ENCODE data around the gene CDHR4. TPM values are rescaled to one million over a fixed set of nuclear protein-coding genes. Genes with fewer than 3 reads are reported as not detected.
A peak's percentile ranks its signal among the peaks of the same experiment; 100 is the strongest.

CDHR4 gene
- total and polyA plus RNA-seq, 9 of the 15 experiments (the other 6 are each of a cell fraction or from before 2014, with no cell fraction given) = 0.21 TPM; not detected in 8

DNA sequence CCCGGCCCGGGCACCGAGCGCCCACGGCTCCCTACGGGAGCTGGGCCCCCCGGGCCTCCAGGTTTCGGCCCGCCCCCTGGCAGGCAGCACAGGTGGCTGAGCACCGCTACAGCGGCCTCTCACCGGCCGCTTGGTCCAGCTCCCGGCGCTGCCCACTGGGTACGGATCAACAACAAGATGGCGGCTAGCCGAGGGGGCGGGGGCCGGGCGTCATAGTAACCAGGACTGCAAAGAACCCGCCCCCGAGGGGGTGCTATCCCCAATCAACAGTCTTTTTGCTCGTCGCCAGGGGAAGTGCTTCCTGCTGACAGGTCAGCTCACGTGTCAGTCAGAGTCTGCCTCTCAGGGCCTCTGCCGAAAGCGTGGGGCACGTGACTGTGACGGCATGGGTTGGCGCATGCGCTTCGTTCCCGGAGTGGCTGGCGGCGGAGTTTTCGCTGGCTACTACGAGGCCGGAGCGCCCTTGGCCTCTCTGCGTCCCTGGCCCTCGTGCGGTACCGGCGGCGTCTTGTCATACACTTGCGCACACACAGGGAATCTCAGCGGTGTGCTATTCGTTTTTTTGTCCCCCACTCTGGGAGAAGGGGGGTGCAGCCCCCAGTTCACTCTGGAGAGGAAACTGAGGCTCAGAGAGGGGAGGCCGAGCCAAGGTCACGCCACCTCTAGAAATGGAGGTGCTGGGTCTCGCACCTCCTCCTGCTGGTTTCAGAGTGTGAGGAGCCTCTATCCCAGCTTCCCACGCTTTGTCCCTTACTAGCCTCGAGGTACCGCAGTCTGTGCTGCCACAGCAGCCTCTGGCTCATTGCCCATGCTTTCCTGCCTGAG is 13.1 kb downstream of the CDHR4 start, which contains the start of gene IP6K1 (continued):
- TF ChIP-seq PHF8 (IDR thresholded peaks at IDR 0.05; ENCODE audit: borderline replicate concordance, low read length) = peak; percentile 85; the same call in 1 of the 2 replicates
- no peak for TF ChIP-seq CBX5 (IDR thresholded peaks at IDR 0.05; ENCODE audit: borderline replicate concordance, low read depth)
- peak; percentile 70 for TF ChIP-seq ZNF584 (CRISPR knock-in tag; IDR thresholded peaks at IDR 0.05; ENCODE audit: low read depth)
- TF ChIP-seq ZSCAN29 (IDR thresholded peaks at IDR 0.05) = no peak
- no peak for TF ChIP-seq ZNF3 (CRISPR knock-in tag; IDR thresholded peaks at IDR 0.05)
- no peak for TF ChIP-seq ZNF830 (CRISPR knock-in tag; IDR thresholded peaks at IDR 0.05)
- no peak for TF ChIP-seq ZNF707 (CRISPR knock-in tag; conservative IDR thresholded peaks at IDR 0.05)
- TF ChIP-seq, protein P1, sequence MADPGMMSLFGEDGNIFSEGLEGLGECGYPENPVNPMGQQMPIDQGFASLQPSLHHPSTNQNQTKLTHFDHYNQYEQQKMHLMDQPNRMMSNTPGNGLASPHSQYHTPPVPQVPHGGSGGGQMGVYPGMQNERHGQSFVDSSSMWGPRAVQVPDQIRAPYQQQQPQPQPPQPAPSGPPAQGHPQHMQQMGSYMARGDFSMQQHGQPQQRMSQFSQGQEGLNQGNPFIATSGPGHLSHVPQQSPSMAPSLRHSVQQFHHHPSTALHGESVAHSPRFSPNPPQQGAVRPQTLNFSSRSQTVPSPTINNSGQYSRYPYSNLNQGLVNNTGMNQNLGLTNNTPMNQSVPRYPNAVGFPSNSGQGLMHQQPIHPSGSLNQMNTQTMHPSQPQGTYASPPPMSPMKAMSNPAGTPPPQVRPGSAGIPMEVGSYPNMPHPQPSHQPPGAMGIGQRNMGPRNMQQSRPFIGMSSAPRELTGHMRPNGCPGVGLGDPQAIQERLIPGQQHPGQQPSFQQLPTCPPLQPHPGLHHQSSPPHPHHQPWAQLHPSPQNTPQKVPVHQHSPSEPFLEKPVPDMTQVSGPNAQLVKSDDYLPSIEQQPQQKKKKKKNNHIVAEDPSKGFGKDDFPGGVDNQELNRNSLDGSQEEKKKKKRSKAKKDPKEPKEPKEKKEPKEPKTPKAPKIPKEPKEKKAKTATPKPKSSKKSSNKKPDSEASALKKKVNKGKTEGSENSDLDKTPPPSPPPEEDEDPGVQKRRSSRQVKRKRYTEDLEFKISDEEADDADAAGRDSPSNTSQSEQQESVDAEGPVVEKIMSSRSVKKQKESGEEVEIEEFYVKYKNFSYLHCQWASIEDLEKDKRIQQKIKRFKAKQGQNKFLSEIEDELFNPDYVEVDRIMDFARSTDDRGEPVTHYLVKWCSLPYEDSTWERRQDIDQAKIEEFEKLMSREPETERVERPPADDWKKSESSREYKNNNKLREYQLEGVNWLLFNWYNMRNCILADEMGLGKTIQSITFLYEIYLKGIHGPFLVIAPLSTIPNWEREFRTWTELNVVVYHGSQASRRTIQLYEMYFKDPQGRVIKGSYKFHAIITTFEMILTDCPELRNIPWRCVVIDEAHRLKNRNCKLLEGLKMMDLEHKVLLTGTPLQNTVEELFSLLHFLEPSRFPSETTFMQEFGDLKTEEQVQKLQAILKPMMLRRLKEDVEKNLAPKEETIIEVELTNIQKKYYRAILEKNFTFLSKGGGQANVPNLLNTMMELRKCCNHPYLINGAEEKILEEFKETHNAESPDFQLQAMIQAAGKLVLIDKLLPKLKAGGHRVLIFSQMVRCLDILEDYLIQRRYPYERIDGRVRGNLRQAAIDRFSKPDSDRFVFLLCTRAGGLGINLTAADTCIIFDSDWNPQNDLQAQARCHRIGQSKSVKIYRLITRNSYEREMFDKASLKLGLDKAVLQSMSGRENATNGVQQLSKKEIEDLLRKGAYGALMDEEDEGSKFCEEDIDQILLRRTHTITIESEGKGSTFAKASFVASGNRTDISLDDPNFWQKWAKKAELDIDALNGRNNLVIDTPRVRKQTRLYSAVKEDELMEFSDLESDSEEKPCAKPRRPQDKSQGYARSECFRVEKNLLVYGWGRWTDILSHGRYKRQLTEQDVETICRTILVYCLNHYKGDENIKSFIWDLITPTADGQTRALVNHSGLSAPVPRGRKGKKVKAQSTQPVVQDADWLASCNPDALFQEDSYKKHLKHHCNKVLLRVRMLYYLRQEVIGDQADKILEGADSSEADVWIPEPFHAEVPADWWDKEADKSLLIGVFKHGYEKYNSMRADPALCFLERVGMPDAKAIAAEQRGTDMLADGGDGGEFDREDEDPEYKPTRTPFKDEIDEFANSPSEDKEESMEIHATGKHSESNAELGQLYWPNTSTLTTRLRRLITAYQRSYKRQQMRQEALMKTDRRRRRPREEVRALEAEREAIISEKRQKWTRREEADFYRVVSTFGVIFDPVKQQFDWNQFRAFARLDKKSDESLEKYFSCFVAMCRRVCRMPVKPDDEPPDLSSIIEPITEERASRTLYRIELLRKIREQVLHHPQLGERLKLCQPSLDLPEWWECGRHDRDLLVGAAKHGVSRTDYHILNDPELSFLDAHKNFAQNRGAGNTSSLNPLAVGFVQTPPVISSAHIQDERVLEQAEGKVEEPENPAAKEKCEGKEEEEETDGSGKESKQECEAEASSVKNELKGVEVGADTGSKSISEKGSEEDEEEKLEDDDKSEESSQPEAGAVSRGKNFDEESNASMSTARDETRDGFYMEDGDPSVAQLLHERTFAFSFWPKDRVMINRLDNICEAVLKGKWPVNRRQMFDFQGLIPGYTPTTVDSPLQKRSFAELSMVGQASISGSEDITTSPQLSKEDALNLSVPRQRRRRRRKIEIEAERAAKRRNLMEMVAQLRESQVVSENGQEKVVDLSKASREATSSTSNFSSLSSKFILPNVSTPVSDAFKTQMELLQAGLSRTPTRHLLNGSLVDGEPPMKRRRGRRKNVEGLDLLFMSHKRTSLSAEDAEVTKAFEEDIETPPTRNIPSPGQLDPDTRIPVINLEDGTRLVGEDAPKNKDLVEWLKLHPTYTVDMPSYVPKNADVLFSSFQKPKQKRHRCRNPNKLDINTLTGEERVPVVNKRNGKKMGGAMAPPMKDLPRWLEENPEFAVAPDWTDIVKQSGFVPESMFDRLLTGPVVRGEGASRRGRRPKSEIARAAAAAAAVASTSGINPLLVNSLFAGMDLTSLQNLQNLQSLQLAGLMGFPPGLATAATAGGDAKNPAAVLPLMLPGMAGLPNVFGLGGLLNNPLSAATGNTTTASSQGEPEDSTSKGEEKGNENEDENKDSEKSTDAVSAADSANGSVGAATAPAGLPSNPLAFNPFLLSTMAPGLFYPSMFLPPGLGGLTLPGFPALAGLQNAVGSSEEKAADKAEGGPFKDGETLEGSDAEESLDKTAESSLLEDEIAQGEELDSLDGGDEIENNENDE (IDR thresholded peaks at IDR 0.05; ENCODE audit: low read depth, low read length) = no peak
- no peak for TF ChIP-seq SRF (CRISPR knock-in tag; IDR thresholded peaks at IDR 0.05)
- 0 out of 2 replicates have a peak, but pooled peaks have one; percentile 39 for TF ChIP-seq ZNF41 (CRISPR knock-in tag; conservative IDR thresholded peaks at IDR 0.05)
- no peak for TF ChIP-seq ZNF586 (CRISPR knock-in tag; conservative IDR thresholded peaks at IDR 0.05)
- peak; percentile 52; the same call in 1 of the 2 replicates for TF ChIP-seq PML (IDR thresholded peaks at IDR 0.05; ENCODE audit: low read length)
- no peak for TF ChIP-seq DACH1 (IDR thresholded peaks at IDR 0.05; ENCODE audit: partially characterized antibody)
- TF ChIP-seq POLR2G (IDR thresholded peaks at IDR 0.05; ENCODE audit: low read depth, low read length) = peak; percentile 88
- TF ChIP-seq, protein P2, sequence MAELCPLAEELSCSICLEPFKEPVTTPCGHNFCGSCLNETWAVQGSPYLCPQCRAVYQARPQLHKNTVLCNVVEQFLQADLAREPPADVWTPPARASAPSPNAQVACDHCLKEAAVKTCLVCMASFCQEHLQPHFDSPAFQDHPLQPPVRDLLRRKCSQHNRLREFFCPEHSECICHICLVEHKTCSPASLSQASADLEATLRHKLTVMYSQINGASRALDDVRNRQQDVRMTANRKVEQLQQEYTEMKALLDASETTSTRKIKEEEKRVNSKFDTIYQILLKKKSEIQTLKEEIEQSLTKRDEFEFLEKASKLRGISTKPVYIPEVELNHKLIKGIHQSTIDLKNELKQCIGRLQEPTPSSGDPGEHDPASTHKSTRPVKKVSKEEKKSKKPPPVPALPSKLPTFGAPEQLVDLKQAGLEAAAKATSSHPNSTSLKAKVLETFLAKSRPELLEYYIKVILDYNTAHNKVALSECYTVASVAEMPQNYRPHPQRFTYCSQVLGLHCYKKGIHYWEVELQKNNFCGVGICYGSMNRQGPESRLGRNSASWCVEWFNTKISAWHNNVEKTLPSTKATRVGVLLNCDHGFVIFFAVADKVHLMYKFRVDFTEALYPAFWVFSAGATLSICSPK (IDR thresholded peaks at IDR 0.05; ENCODE audit: borderline replicate concordance) = no peak
